Amniotic stem cell (primary cell): ENCODE results near the gene FHAD1.

ENCODE experiments used
- DNase-seq: peaks from one replicate; lab custom pipeline; 2025; lab: John Stamatoyannopoulos, UW

FHAD1 gene

DNA sequence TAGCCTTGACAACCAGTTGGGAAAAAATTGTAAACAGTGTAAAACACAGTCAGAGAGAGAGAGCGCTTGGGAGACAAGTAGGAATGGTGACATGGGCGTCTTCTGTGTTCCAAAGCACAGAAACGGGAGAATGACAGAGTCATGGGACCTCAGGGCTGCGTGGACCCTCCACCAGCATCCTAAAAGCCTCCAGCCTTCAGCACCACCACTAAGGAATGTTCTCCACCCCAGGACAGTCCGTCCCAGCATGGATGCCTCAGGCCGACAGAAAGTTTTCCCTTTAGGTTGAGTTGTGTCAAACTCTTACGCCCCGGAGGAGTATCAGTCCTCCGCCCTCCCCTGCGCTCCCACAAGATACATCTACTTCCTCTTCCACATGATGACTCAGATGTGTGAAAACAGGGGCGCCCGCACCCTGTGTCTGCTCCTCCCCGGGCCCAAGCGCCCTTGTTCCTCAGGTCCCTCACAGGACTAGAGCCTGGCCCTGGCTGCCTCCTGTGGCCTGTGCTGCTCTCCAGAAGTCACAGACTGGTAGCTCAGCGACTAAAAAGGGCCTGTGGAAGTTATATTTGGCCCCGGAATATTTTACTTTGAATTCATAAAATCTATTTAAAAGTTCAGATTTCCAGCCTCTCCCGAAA lies 98.8 kb downstream of the FHAD1 start:
- DNase-seq: no peak

DNA sequence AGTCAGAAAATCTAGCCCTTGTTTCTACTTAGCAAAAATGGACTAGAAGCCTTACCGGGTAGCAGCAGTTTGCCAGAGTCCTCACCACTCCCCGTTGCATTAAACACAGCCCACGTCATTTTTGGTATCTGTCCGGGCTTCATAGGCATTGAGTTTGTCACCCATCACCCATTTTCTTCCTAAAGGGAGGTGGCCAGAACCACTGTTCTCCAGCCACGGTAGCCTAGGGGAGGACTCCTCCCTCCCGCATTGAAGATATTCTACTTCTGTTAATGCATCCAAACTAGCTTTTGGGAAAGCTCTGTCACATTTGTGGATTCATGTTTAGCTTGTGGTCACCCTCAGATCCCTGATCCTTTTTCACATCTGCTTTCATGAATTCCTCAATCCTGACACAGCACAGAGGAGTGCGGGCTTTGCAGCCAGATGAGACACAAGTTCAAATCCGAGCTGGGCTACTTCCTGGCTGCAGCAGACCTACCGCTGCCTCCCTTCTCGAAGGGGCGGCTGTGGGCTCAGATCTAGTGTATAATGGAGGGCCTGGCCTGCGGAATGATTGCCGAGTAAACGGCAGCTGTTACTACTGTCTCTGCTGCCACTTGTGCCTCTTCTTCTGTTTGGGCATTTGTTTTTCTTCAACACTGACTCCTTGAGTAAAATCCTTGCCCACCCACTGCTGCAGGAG lies 99.5 kb downstream of the FHAD1 start:
- DNase-seq: no peak

DNA sequence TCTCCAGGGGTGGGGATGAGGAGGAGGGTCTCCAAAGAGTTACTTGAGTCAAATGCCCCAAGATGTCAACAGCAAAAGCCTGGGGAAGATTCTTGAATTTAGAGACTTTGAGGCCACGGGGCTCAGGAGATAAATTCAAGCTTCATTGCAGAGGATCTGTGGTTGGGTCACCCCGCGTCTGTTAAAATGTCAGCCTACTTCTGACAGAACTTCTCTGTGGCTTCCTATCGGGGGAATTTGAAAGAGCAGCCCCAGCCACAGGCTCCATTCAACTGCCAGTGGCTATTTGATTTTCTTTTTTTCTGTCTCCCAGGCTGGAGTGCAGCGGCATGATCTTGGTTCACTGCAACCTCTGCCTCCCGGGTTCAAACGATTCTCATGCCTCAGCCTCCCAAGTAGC lies 100.2 kb downstream of the FHAD1 start:
- DNase-seq: no peak

DNA sequence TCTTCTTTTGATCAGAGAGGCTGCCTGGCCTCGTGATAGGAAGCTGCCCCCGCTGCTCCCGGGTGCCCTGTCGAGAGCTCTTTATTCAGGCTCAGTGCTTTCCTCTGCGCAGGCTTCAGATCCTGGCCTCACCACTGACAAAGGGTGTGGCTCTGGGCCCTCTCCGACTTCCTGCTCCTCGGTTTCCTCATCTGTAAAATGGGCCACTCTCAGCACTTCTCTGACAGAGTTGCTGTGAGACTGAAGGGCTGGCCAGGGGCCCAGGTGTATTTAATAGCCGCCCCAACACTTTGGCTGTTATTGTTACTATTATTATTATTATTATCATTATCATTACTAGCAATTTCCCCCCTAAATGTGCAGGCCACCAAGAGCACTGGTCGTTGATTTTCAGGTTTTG lies 101.6 kb downstream of the FHAD1 start:
- DNase-seq: no peak

DNA sequence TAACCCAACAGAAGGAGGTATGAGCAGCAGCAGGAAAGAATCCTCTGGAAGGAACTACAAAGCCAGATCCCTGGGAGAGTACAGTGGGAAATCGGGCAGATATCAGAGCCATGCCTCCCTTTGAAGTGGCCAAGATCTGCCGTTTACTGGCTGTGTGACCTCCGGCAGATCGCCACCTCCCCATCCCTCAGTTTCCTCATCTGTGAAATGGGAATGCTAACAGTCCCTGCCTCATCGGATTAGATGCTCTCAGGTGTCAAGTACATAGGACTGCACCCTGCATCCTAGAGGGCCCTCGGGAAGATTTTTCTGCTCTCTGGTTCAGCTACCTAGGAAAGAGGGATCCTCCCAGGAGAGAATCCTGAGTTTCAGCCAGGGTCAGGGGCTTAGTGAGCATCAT lies 102.1 kb downstream of the FHAD1 start:
- no peak for DNase-seq

DNA sequence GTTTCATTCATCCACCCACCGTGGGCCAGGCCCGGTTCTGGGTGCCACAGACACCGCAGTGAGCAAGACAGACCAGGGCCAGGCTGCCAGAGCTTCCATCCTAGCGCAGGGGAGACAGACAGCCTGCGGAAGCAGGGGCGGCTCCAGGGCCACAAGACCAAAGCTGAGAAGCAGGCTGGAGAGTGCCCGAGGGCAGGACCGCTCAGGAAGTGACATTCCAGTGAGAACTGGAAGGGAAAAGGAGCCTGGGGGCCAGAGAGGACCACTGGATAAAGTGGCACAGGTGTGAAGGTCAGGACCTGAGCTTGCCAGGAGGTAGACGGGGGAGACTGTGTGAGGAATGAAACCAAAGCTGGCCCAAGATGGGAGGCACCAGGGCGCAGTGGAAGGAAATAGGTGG lies 103.1 kb downstream of the FHAD1 start:
- no peak for DNase-seq

DNA sequence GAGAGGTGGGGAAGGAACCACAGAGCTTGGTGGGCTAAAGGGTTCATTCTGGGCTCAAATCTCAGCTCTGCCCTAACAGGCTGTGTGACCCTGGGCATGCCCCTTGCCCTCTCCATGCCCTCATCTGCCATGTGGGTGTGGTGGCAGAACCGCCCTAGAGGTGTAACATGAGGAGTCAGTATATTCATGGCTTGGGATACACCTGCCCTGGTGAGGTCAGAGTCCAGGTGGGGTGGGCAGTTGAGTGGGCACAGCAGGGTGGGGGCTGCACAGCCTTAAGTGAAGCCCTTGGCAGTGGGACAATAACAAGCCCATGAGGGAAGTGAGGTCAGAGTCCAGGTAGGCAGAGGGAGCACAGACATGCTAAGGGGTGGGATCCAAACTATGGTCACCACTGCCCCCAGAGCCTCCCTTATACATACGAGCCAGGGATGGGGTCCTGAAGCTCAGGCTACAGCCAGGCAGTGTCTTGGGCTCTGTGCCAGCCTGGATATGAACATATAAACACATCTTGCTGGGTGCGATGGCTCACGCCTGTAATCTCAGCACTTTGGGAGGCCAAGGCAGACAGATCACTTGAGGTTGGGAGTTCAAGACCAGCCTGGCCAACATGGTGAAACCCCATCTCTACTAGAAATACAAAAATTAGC lies 103.7 kb downstream of the FHAD1 start:
- no peak for DNase-seq

DNA sequence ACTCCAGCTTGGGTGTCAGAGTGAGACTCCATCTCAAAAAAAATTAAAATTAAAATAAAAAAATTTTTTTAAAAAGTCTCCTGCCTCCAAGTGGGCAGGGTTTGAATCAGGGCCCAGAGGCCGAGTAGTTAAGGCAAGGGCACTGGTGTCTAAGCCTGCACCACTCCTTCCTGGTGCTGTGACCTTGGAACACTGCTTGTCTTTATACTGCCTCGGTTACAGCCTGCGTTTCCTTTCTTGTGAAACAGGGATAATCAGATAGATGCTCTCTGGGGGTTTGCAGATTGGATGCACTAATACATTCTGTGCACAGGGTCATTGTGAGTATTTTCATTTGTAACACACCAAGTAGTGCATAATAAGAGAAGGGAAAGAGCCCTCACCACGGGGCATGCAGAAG lies 104.3 kb downstream of the FHAD1 start:
- DNase-seq: no peak

DNA sequence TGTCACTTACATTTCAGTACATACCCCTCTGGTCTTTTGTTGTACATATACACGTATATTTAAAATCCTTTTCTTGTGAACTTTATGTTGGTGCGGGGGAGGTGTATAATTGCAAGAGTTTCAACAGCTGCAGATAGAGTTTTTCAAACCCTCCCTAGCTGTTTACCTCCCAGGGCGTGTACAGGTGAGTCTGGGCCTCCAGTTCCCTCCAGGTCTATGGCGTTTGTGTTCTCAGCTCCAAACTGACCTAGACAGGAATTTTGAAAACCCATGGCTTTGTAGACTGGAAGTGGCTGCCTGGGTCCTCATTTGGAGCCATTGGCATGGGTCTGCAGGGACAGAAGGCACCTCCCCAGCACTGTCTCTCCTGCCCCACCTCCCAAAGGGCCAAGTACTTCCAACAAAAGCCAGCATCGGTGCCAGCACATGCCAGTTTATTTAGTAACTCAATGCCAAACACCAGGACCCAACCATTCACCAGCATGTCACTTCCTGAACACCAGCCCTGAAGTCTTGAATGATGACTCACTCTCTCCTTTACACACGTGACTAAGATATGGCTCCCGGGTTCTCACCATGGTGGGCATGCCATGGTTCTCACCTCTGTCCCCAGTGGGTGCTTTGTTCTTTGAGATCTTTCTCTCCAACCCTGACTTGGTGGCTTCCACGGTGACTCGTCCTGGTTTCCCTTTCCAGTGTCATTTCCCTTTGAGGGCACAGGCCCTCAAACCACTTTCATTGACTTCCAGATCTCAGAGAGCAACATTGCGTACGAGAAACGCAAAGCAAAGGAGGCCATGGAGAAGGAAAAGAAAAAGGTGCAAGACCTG lies 105.3 kb downstream of the FHAD1 start:
- peak; percentile 8 for DNase-seq

DNA sequence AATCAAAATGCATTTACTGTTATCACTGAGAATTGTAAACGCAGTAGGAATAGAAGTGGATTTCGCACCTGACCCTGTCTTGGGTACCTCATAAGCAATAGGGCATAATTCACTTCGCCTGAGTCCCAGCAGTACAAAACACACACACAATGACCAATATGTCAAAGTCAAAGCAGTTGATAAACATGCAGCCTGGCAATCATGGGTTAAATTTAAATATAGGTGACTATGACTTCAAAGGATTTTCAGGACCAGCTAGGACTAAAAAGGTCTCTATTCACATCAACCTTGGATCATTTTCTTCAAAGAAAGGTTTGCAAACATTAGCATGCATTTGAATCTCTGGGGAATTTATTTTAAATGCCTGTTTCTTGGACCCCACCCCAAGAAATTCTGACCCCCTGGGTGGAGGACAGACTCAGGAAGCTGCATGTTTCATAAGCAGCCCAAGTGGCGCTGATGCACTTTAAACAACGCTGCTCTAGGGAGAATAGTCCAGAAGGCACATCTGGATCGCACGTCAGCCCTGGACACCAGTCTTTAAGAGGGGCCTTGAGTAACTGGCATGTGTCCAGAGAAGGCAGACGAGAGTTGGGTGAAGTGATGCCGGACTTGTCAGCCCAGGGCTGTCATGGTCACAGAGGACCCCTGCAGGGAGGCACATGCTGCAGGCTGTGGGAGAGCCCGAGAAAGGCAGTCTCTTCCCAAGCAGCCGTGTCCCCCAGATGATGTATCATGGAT lies 107.0 kb downstream of the FHAD1 start:
- no peak for DNase-seq

DNA sequence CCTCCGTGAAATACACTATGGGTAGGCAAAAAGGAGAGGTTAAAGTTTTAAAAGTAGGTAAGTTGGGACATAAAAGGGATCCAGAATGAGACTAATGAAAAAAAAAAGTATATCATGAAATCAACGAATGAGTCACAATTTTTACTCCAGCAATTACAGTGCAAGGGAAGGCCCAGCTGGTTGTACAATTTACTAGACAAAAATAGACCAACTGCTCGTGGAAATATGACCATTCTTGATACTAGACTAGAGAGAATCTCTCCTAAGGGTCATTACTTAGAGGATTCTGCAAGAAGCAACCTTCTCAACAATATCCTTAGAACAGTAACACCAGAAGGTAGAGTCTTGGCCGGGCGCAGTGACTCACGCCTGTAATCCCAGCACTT lies 107.5 kb downstream of the FHAD1 start:
- no peak for DNase-seq

DNA sequence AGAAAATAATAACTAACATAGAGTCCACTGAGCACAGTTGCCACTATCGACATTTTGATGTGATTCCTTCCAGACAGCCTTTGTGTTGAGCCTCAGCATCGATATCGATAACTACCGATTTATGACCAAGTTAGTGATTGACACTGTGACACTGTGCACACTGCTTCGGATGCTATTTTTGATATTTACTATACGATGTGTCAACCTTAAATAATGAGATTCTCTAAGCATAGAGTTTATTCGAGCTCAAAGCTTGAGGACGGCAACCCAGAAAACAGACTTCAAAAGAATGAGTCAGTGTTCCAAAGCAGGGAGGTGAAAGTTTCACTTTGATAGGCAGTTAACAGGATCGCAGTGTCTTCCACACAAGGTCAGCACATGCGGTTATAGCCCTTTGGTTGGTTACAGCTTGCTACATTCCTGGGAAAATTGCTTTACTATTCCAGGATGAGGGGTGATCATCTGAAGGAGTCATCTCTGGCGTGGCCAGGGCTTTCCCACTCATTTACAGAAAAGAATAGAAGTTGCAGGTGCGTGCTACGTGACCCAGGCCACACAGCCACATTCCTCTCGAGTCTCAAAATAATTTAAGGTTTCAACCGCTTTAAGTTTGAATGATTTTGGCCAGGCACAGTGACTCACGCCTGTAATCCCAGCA lies 109.1 kb downstream of the FHAD1 start:
- DNase-seq: no peak

DNA sequence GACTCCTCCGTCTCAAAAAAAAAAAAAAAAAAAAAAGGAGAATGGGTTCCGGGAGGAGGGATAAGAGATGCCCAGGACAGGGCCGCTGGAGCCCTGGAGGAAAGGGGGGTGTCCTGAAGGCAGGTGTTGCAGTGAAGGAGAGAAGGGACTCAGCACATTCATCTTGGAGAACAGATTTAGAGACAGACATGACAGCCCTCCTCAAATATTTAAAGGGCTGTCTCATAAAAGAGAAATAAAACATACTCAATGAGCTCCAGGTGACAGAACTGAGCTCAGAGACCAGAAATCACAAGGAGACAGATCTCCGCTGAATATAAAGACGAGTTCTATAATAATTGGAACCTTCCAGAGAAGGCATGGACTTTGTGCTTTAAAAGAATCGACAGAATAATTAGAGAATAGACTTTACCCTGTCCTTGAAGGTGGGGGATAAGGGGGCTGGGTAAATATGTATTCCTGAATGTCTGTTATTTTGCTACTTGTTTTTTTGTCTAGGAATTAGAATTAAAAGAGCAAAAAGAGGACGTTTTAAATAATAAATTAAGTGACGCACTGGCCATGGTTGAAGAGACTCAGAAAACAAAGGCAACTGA lies 110.7 kb downstream of the FHAD1 start:
- DNase-seq: no peak

DNA sequence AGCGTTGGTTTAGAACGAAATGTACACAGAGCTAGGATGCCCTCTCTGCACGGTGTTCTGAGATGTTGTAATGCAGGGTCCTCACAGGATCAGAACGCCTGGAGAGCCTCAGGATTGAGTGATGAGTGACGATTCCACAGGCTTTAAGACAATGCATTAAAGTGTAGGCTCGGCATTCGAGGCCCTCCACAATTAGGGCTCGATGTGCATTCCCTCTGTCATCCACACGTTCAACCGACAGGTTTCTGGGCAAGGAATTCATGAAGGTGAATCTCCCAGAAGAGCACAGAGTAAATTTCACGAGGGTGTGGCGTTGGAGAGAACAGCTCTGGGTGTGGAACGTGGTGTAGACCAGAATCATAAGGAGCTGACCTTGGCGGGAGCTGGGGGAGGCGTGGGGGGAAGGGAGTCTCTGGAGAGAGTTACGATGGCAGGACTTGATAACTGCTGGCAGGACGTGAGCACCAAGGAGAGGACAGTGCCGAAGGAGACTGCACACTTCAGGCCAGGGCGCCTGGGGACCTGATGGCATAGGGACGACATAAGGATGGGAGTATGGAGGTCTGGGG lies 111.6 kb downstream of the FHAD1 start:
- DNase-seq: no peak

DNA sequence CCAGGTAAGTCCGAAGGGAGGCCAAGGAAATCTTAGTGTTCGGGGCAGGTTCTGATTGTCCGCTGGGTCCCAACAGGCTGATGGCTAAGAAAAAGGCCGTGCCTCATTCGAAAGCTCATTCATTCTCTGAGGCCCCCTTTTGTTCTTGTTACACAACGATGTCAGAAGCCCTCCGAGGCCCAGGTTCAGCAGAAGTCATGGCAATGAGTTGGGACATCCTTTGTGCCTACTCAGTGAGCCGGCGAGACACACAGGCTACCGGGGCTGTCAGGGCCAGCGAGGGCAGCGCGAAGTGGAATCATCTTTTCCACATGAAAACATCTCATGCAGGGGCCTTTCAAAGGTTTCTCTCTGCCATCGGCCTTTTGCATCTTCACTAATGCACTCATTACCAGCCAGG lies 113.7 kb downstream of the FHAD1 start:
- no peak for DNase-seq

DNA sequence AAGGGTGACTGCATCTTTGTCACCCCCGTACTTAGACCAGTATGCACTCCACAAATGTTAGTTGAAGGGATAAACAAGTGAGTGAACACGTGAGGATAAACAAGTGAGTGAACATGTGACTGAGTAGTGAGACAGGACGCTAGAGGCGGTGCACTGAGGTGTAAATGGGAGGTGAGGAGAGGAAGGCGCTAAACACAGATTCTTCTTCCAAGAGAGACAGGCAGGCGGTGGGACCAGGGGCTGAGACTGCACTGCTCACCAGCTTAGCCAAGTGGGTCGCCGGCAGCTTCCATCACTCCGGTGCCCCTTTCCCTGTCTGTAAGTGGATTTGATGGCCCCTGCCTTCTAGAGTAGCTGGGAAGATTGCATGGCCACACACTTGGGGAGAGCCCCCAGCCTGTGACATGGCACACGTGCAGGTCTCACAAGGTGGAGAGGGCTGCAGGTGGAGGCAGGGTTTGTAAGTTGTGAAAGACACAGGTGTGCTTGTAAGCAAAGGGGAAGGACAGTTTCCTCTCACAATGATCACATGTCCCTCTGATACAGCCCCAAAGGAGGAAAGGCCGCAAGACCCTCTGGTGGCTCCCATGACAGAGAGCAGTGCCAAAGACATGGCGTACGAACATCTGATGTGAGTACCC lies 115.2 kb downstream of the FHAD1 start:
- no peak for DNase-seq

DNA sequence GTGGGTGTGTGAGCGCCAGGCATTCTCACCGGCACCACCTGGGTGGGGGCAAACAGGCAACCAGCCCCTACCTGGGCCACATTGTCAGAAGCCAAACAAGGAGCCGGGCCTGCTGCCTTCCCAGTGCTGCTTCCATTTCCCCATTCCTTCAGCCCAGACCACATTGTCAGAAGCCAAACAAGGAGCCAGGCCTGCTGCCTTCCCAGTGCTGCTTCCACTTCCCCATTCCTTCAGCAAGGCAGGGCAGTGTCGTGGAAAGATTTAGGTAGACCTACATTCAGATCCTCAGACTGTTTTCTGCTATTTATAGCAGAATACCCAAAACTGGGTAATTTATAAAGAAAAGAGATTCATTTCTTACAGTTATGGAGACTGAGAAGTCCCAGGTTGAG lies 115.7 kb downstream of the FHAD1 start:
- no peak for DNase-seq

DNA sequence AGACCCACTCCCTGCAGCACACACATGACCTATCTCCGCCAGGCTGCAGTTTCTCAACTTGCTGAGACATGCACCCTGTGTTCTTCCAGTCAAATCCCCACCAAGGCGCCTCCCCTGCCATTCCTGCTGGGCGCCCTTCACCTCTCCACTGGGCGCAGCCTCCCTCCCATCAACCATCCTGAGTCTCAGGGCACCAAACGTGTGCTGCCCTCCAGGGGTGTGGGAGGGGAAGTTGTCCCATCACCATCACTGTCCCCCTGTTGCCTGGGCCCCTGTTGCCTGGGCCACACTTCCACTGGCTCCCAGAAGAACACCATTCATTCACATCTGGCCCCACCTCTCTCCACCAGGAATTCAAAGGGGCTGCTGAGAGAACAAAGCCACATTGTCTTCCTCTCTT lies 117.7 kb downstream of the FHAD1 start:
- DNase-seq: no peak

DNA sequence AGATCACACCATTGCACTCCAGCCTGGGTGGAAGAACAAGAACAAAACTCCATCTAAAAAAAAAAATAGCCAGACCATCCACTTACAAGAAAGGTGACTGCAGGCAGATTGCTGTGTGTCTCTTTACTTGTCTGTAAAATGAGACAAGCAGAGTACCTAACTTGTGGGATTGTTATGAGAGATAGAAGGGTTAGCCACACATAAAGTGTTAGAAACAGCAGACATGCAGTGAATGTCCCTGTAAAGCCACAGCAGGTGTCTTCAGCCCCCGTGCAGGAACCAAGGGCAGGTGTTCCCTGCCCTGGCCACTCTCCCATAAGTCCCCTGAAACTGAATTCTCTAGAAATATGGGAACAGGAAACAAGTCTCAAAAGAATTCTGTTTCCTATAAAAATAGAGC lies 121.9 kb downstream of the FHAD1 start:
- DNase-seq: no peak

DNA sequence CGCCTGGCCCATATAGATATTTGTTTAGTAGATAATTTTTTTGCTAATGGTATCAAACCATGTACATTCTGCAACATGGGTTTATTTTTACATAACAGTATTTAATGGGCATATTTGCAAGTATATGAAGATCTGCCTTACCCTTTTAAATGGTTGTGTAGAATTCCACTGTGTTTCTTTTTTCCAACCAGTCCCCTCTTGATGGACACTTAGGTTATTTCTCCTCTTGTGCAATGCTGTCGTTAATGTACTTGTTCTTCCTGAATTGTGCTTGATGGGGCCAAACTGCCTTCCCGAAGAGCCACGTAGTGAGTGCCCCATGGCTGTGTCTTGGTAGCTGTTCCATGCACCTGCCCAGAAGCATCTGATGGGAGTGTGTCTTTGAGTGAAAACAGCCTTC lies 123.2 kb downstream of the FHAD1 start:
- DNase-seq: no peak
